Sigmoid colon (tissue), 4 donors: Measurements from ENCODE around the gene ARSJ.

Experiments
- CTCF ChIP-seq, 4 experiments: fragments of 450-650 bp in 3 of 4; fragments of 200-600 bp in 1 of 4; IDR thresholded peaks; one replicate each; pipeline ENCODE4 v1.5.1; 2016 to 2019; ENCODE audit warnings: antibody characterized with exemption in 4 of 4, mild to moderate bottlenecking in 3 of 4, moderate library complexity in 2 of 4
- POLR2A ChIP-seq, 2 donors: fragments of 450-650 bp; IDR thresholded peaks; one replicate each; pipeline ENCODE4 v1.6.1; 2016; ENCODE audit warnings: antibody characterized with exemption in 2 of 2, mild to moderate bottlenecking in 2 of 2, moderate library complexity in 2 of 2
- POLR2AphosphoS5 ChIP-seq, 4 donors: sonication (generic); formaldehyde crosslinking; IDR thresholded peaks; one replicate each; pipeline ENCODE4 v1.6.1; 2017; ENCODE audit warnings: antibody characterized with exemption in 4 of 4

GRCh38 chr4:113866611-113867010, 112.8 kb downstream of the ARSJ start:
- TF ChIP-seq CTCF (IDR thresholded peaks at IDR 0.05) (no peak), POLR2A (IDR thresholded peaks at IDR 0.05) (no peak), POLR2AphosphoS5 (IDR thresholded peaks at IDR 0.05) (no peak)
